IMR-90 (cell line): Measurements from ENCODE around the gene LTBP2. TPM values are rescaled to one million over a fixed set of nuclear protein-coding genes. Genes with fewer than 3 reads are reported as not detected.

ENCODE experiments used
- ATAC-seq: fragments of 200-7000 bp; cut with Tn5 transposase; 2 replicates; pipeline ENCODE4 v1.9.1; 2020; ENCODE audit warnings: low read depth, mild to moderate bottlenecking, moderate library complexity
- BruUV-seq: library from RNA; stranded (reverse); fragments of 400-500 nt; replicated peaks from 2 replicates; lab custom pipeline; 2021; lab: Mats Ljungman, UMichigan
- CTCF ChIA-PET: fragments of 300-600 bp; formaldehyde crosslinking; extraction: SDS; loops from one replicate; lab custom pipeline; 2021; ENCODE audit warnings: antibody characterized with exemption; lab: Yijun Ruan, JAX
- POLR2A ChIA-PET: fragments of 300-600 bp; sonication (Branson Sonifier 250); formaldehyde crosslinking; loops from one replicate; lab custom pipeline; 2022; ENCODE audit warnings: antibody characterized with exemption; ENCODE audit not compliant: unreplicated experiment; lab: Charles Lee
- DNase-seq: peaks from one replicate; pipeline ENCODE4 v3.0.0; 2013
- H2AFZ ChIP-seq: replicated peaks from 2 replicates; pipeline ENCODE3; 2013; ENCODE audit warnings: low read length, mild to moderate bottlenecking; ENCODE audit not compliant: poor library complexity
- H2AK5ac ChIP-seq: 2 replicates; pipeline ENCODE4 v1.6.1; 2013; ENCODE audit warnings: low read depth, low read length, inconsistent platforms
- H2AK9ac ChIP-seq: replicated peaks from 2 replicates; pipeline ENCODE3; 2013; ENCODE audit warnings: mild to moderate bottlenecking, low read depth, low read length, moderate library complexity; ENCODE audit not compliant: poor library complexity
- H2BK120ac ChIP-seq: 2 replicates; pipeline ENCODE4 v1.6.1; 2013; ENCODE audit warnings: low read depth, low read length, inconsistent platforms
- H2BK15ac ChIP-seq: 3 replicates; pipeline ENCODE4 v1.6.1; 2013; ENCODE audit warnings: low read depth, low read length, inconsistent platforms
- H2BK20ac ChIP-seq: 2 replicates; pipeline ENCODE4 v1.6.1; 2013; ENCODE audit warnings: low read depth, mild to moderate bottlenecking, inconsistent platforms, low read length, moderate library complexity
- H2BK5ac ChIP-seq: 2 replicates; pipeline ENCODE4 v1.6.1; 2013; ENCODE audit warnings: mild to moderate bottlenecking, low read depth, low read length, inconsistent platforms; ENCODE audit not compliant: poor library complexity, severe bottlenecking
- H3K14ac ChIP-seq: replicated peaks from 2 replicates; pipeline ENCODE4 v1.6.1; 2013; ENCODE audit warnings: low read depth, low read length, inconsistent platforms
- H3K18ac ChIP-seq: 2 replicates; pipeline ENCODE4 v1.6.1; 2013; ENCODE audit warnings: low read depth, low read length, control low read depth
- H3K23ac ChIP-seq: 2 replicates; pipeline ENCODE4 v1.6.1; 2013; ENCODE audit warnings: low read depth, low read length, inconsistent platforms
- H3K27ac ChIP-seq: 2 replicates; pipeline ENCODE4 v1.5.1; 2013; ENCODE audit warnings: mild to moderate bottlenecking, control low read depth, low read length; ENCODE audit not compliant: insufficient read depth
- H3K27me3 ChIP-seq: 2 replicates; pipeline ENCODE4 v1.6.1; 2013; ENCODE audit warnings: low read length; ENCODE audit not compliant: control insufficient read depth, insufficient read depth
- H3K36me3 ChIP-seq: 2 replicates; pipeline ENCODE4 v1.6.1; 2013; ENCODE audit warnings: low read length, mixed read lengths; ENCODE audit not compliant: control insufficient read depth, insufficient read depth
- H3K4ac ChIP-seq: 2 replicates; pipeline ENCODE4 v1.6.1; 2013; ENCODE audit warnings: low read depth, low read length, inconsistent platforms
- H3K4me1 ChIP-seq: 2 replicates; pipeline ENCODE4 v1.6.1; 2013; ENCODE audit warnings: low read length, mixed read lengths; ENCODE audit not compliant: control insufficient read depth, insufficient read depth
- H3K4me2 ChIP-seq: 2 replicates; pipeline ENCODE4 v1.6.1; 2013; ENCODE audit warnings: low read depth, mild to moderate bottlenecking, control low read depth, low read length, moderate library complexity
- H3K4me3 ChIP-seq: 2 replicates; pipeline ENCODE4 v1.5.1; 2013; ENCODE audit warnings: low read depth, mild to moderate bottlenecking, control low read depth, low read length, moderate library complexity; ENCODE audit not compliant: insufficient read depth
- H3K56ac ChIP-seq: 2 replicates; pipeline ENCODE4 v1.6.1; 2013; ENCODE audit warnings: low read length, inconsistent platforms; ENCODE audit not compliant: insufficient read depth; ENCODE audit errors: extremely low read depth
- H3K79me1 ChIP-seq, 2 experiments: 2 replicates each; pipeline ENCODE4 v1.6.1; 2013; ENCODE audit warnings: low read length in 2 of 2, inconsistent platforms in 1 of 2, low read depth in 1 of 2
- H3K9ac ChIP-seq: 2 replicates; pipeline ENCODE4 v1.6.1; 2013; ENCODE audit warnings: low read depth, low read length, control low read depth
- H3K9me1 ChIP-seq: 2 replicates; pipeline ENCODE4 v1.6.1; 2013; ENCODE audit warnings: low read length, inconsistent platforms; ENCODE audit not compliant: insufficient read depth
- H3K9me3 ChIP-seq: 2 replicates; pipeline ENCODE4 v1.6.1; 2013; ENCODE audit warnings: low read length; ENCODE audit not compliant: control insufficient read depth, insufficient read depth
- H4K20me1 ChIP-seq: 2 replicates; pipeline ENCODE4 v1.6.1; 2013; ENCODE audit warnings: low read length, inconsistent platforms; ENCODE audit not compliant: insufficient read depth
- H4K5ac ChIP-seq: 2 replicates; pipeline ENCODE4 v1.6.1; 2013; ENCODE audit warnings: mild to moderate bottlenecking, low read depth, low read length, control low read depth
- H4K8ac ChIP-seq, 2 experiments: 2 replicates each; pipeline ENCODE4 v1.6.1; 2013; ENCODE audit warnings: low read depth in 2 of 2, low read length in 2 of 2, control low read depth in 1 of 2, inconsistent platforms in 1 of 2
- H4K91ac ChIP-seq: 2 replicates; pipeline ENCODE4 v1.6.1; 2013; ENCODE audit warnings: low read depth, low read length, inconsistent platforms; ENCODE audit not compliant: insufficient read depth
- BHLHE40 ChIP-seq: fragments of 150-350 bp; IDR thresholded peaks from 2 replicates; pipeline ENCODE4 v1.6.1; 2016; ENCODE audit warnings: mild to moderate bottlenecking, low read depth, low read length
- FOS ChIP-seq: fragments of 150-350 bp; IDR thresholded peaks from 2 replicates; pipeline ENCODE4 v1.6.1; 2016; ENCODE audit warnings: low read depth, low read length
- MAFK ChIP-seq: IDR thresholded peaks from 2 replicates; pipeline ENCODE4 v1.6.1; 2012; ENCODE audit warnings: low read depth, low read length, improper control_type of control experiment
- NFE2L2 ChIP-seq: fragments of 150-350 bp; IDR thresholded peaks from 2 replicates; pipeline ENCODE4 v1.6.1; 2016; ENCODE audit warnings: low read depth, mild to moderate bottlenecking, low read length
- RAD21 ChIP-seq: IDR thresholded peaks from 2 replicates; pipeline ENCODE4 v1.6.1; 2012; ENCODE audit warnings: low read length, improper control_type of control experiment
- RCOR1 ChIP-seq: IDR thresholded peaks from 2 replicates; pipeline ENCODE4 v1.6.1; 2012; ENCODE audit warnings: mild to moderate bottlenecking, low read length, improper control_type of control experiment; ENCODE audit not compliant: insufficient replicate concordance
- WGBS, 2 experiments: methylation state at CpG; one replicate each; pipeline versions ENCODE4 v1.1.5 to v1.1.7; 2013; ENCODE audit warnings: missing lambda C conversion rate in 2 of 2; ENCODE audit not compliant: insufficient read length in 1 of 2; ENCODE audit errors: extremely low coverage in 2 of 2; 5-methylcytosine and 5-hydroxymethylcytosine counted together
- dilution Hi-C: fragments of 300-500 bp; cut with HindIII; formaldehyde crosslinking; loops from one replicate; pipeline ENCODE4 v1.14.3; 2018; ENCODE audit warnings: low sequenced_read_pairs; ENCODE audit not compliant: unreplicated experiment
- in situ Hi-C: fragments of 300-500 bp; cut with MboI; formaldehyde crosslinking; loops from 3 replicates; pipeline ENCODE4 v1.14.3; 2019; ENCODE audit warnings: low sequenced_read_pairs, inconsistent platforms, mixed read lengths
- intact Hi-C: fragments of 100-400 bp; cut with micrococcal nuclease; formaldehyde crosslinking; loops from 2 replicates; pipeline ENCODE4 v1.10.0; 2022
- polyA plus RNA-seq, 3 experiments: library from polyadenylated mRNA; depleted of rRNA; stranded (reverse); fragments of >200 nt; gene quantifications; 2 replicates each; pipeline ENCODE4 v1.2.3, GENCODE V29; 2012; ENCODE audit warnings: low replicate concordance in 1 of 3
- total RNA-seq: library from RNA; depleted of rRNA; stranded (reverse); fragments of >200 nt; gene quantifications from 2 replicates; pipeline ENCODE4 v1.2.3, GENCODE V29; 2012
- TF ChIP-seq, protein P1 (sequence below): fragments of 150-350 bp; IDR thresholded peaks from 2 replicates; pipeline ENCODE4 v1.6.1; 2016; ENCODE audit warnings: low read depth, mild to moderate bottlenecking, low read length, moderate library complexity, borderline replicate concordance

Gene LTBP2
- total and polyA plus RNA-seq, 2 of the 4 experiments (the other 2 are of a cell fraction), result 23.8 to 79.3 TPM

DNA sequence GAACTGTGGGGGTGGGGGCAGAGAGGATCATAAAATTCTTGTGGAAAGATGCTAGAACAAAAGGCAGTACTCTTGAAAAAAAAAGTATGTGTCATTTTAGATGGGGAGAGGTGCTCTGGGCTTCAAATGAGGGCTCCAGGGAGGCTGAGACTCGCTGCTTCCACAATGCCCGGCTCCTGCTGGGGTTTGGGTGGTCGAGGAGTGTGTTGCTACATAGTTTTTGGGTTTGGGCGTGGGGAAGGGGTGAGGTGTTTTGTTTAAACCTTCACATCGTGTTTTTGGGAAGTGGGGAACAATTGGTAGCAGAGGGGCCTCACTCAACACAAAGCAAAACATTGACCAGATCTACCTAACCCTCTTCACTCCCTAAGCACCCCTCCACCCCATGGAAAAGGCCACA, 110.3 kb downstream of the LTBP2 start:
- peak overlapping the region; percentile 70 for H2AFZ ChIP-seq
- H4K8ac ChIP-seq, result 0 out of 4 replicates have a peak overlapping the region, but pooled peaks of 1 of the 2 experiments have one; percentile 11
- WGBS, 2 experiments, result 50% methylated on average over 2 of the region's 5 CpGs; no CpG with 5 or more reads in 1 of the 2 experiments
- no peak overlapping the region for H3K4me2 ChIP-seq
- no peak for DNase-seq
- H3K18ac ChIP-seq, result no peak overlapping the region
- H3K79me1 ChIP-seq, result peaks cover 7 to 22% of the 10 kb centered on the region in 2 experiments
- peak overlapping the region; percentile 83; the same call in 1 of the 2 replicates for H2BK20ac ChIP-seq
- peak overlapping the region; percentile 79 for H2AK5ac ChIP-seq
- 0 out of 2 replicates have a peak overlapping the region, but pooled peaks have one; percentile 33 for H4K5ac ChIP-seq
- no peak overlapping the region for H3K9ac ChIP-seq
- H3K4me3 ChIP-seq, result no peak overlapping the region
- H3K27ac ChIP-seq, result no peak overlapping the region
- no peaks in the 10 kb centered on the region for H3K27me3 ChIP-seq
- CTCF ChIA-PET, result interaction anchor here (0.5 to 1.2 kb wide), 3 partner anchors 8 to 298 kb away, joined by 3 to 4 read pairs (median 3); partner anchors contain the start of genes ISCA2 and NPC2
- H4K20me1 ChIP-seq, result no peaks in the 10 kb centered on the region
- ATAC-seq, result no peak
- H3K4me1 ChIP-seq, result peaks cover 3% of the 10 kb centered on the region; the same call in 1 of the 2 replicates
- POLR2A ChIA-PET, result no interaction called here
- no peaks in the 10 kb centered on the region for H3K9me3 ChIP-seq
- H3K23ac ChIP-seq, result 0 out of 2 replicates have a peak overlapping the region, but pooled peaks have one; percentile 29
- in situ Hi-C loops, result loop anchor here (5.0 to 10.0 kb wide), 2 partner anchors 106 to 293 kb away; no protein-coding TSS in a partner anchor
- BruUV-seq, result no TSS peak
- H3K4ac ChIP-seq, result peak overlapping the region; percentile 69
- H2AK9ac ChIP-seq, result peak overlapping the region; percentile 71
- no peak overlapping the region for H3K56ac ChIP-seq
- H3K9me1 ChIP-seq, result no peaks in the 10 kb centered on the region; the same call in 1 of the 2 replicates
- TF ChIP-seq RCOR1 (no peak), NFE2L2 (no peak), BHLHE40 (no peak), RAD21 (no peak), MAFK (no peak), FOS (no peak)
- TF ChIP-seq, protein P1, sequence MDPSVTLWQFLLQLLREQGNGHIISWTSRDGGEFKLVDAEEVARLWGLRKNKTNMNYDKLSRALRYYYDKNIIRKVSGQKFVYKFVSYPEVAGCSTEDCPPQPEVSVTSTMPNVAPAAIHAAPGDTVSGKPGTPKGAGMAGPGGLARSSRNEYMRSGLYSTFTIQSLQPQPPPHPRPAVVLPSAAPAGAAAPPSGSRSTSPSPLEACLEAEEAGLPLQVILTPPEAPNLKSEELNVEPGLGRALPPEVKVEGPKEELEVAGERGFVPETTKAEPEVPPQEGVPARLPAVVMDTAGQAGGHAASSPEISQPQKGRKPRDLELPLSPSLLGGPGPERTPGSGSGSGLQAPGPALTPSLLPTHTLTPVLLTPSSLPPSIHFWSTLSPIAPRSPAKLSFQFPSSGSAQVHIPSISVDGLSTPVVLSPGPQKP, result no peak
- H4K91ac ChIP-seq, result no peak overlapping the region
- peak overlapping the region; percentile 62; the same call in 1 of the 3 replicates for H2BK15ac ChIP-seq
- H3K36me3 ChIP-seq, result peaks cover 23% of the 10 kb centered on the region
- H3K14ac ChIP-seq, result no peak overlapping the region; the same call in 1 of the 2 replicates
- peak overlapping the region; percentile 80 for H2BK120ac ChIP-seq
- dilution Hi-C loops, result no loop called here
- no peak overlapping the region for H2BK5ac ChIP-seq
- intact Hi-C loops, result loop anchor here (1.0 kb wide), 3 partner anchors 108 to 303 kb away; no protein-coding TSS in a partner anchor
